Smooth muscle cell (in vitro differentiated cells): ENCODE measurements around the gene MAPRE2. TPM values are rescaled to one million over a fixed set of nuclear protein-coding genes. Genes with fewer than 3 reads are reported as not detected.

Experiments used
- DNase-seq: peaks from one replicate; lab custom pipeline; 2025; ENCODE audit not compliant: unreplicated experiment; lab: John Stamatoyannopoulos, UW
- H2AFZ ChIP-seq: fragments of 200-600 bp; sonication (generic); 2 replicates; pipeline ENCODE4 v1.6.0; 2016; ENCODE audit warnings: antibody characterized with exemption, low read depth, mild to moderate bottlenecking
- H3F3A ChIP-seq: fragments of 200-600 bp; sonication (generic); 2 replicates; pipeline ENCODE4 v1.6.0; 2017; ENCODE audit warnings: antibody characterized with exemption, low read depth
- H3K27ac ChIP-seq: fragments of 200-600 bp; sonication (generic); 2 replicates; pipeline ENCODE4 v1.5.1; 2016; ENCODE audit warnings: low read depth, mild to moderate bottlenecking
- H3K27me3 ChIP-seq: fragments of 200-600 bp; sonication (generic); 2 replicates; pipeline ENCODE4 v1.6.1; 2016; ENCODE audit warnings: low read depth, mild to moderate bottlenecking
- H3K36me3 ChIP-seq: fragments of 200-600 bp; sonication (generic); 2 replicates; pipeline ENCODE4 v1.5.1; 2016; ENCODE audit warnings: low read depth
- H3K4me1 ChIP-seq: fragments of 200-600 bp; sonication (generic); 2 replicates; pipeline ENCODE4 v1.5.1; 2016; ENCODE audit warnings: low read depth
- H3K4me2 ChIP-seq: fragments of 200-600 bp; sonication (generic); 2 replicates; pipeline ENCODE4 v1.6.0; 2016; ENCODE audit warnings: mild to moderate bottlenecking
- H3K4me3 ChIP-seq: fragments of 200-600 bp; sonication (generic); 2 replicates; pipeline ENCODE4 v1.5.1; 2016; ENCODE audit warnings: mild to moderate bottlenecking
- H3K79me2 ChIP-seq: fragments of 200-600 bp; sonication (generic); 2 replicates; pipeline ENCODE4 v1.6.0; 2016; ENCODE audit warnings: low read depth, mild to moderate bottlenecking
- H3K9ac ChIP-seq: fragments of 200-600 bp; sonication (generic); 2 replicates; pipeline ENCODE4 v1.6.0; 2016; ENCODE audit warnings: low read depth
- H3K9me3 ChIP-seq: fragments of 200-600 bp; sonication (generic); replicated peaks from 2 replicates; pipeline ENCODE4 v1.5.1; 2016; ENCODE audit warnings: low read depth
- H4K20me1 ChIP-seq: fragments of 200-600 bp; sonication (generic); 2 replicates; pipeline ENCODE4 v1.6.0; 2016; ENCODE audit warnings: low read depth
- CTCF ChIP-seq: fragments of 200-600 bp; sonication (generic); IDR thresholded peaks from 2 replicates; pipeline ENCODE4 v1.5.1; 2017; ENCODE audit warnings: borderline replicate concordance, mild to moderate bottlenecking, antibody characterized with exemption; ENCODE audit not compliant: insufficient read depth, poor library complexity, severe bottlenecking
- WGBS: methylation state at CpG from one replicate; pipeline ENCODE4 v1.1.7; 2016; ENCODE audit warnings: low lambda C conversion rate; 5-methylcytosine and 5-hydroxymethylcytosine counted together
- polyA plus RNA-seq: library from polyadenylated mRNA; unstranded; fragments of >200 nt; fragmentation: Nextera tagmentation; extraction: Ambion mirVana; gene quantifications from 2 replicates; pipeline ENCODE4 v1.2.1, GENCODE V29; 2016
- total RNA-seq: library from RNA; depleted of rRNA; stranded (reverse); fragments of >200 nt; gene quantifications from 2 replicates; pipeline ENCODE4 v1.2.3, GENCODE V29; 2014

Gene MAPRE2
- total and polyA plus RNA-seq, 2 experiments from 2014 or later, result 11.2 to 21.8 TPM

DNA sequence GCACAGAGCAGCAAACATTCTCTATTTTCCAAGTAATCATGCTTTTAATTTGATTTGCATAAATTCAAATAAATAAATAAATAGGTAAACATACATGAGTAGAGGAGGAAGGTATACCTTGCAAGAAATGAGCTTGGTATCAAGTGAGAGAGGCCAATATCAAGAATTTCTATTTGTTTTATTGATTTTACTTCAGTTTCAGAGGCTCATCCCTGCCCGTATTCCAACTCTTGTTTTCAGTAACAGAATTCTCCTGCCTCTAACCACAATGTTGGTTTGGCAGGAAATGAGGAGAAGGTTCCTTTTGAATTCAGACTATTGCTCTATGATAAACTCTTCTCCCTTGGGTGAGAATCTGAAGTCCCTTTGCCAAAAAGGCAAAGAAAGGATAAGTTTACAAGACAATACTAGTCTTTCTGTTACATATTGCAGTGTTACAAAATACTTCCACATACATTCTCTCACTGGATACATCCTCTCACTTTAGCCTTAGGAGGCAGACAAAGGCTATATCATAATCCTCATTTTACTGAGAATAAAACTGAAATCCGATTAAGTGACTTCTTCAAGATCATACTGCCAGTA, 131.3 kb downstream of the MAPRE2 start:
- H3K9me3 ChIP-seq, result no peaks in the 10 kb centered on the region
- WGBS, result 69% methylated on average over 2 of the region's 2 CpGs
- H3K27me3 ChIP-seq, result no peaks in the 10 kb centered on the region
- H3K4me2 ChIP-seq, result no peak overlapping the region
- H4K20me1 ChIP-seq, result no peaks in the 10 kb centered on the region
- H3K79me2 ChIP-seq, result no peaks in the 10 kb centered on the region
- no peaks in the 10 kb centered on the region for H3K4me1 ChIP-seq
- H2AFZ ChIP-seq, result no peak overlapping the region
- no peak overlapping the region for H3K27ac ChIP-seq
- no peak for DNase-seq
- no peak overlapping the region for H3K9ac ChIP-seq
- no peak overlapping the region for H3K4me3 ChIP-seq
- no peaks in the 10 kb centered on the region for H3K36me3 ChIP-seq
- TF ChIP-seq CTCF, result no peak
- H3F3A ChIP-seq, result no peaks in the 10 kb centered on the region

DNA sequence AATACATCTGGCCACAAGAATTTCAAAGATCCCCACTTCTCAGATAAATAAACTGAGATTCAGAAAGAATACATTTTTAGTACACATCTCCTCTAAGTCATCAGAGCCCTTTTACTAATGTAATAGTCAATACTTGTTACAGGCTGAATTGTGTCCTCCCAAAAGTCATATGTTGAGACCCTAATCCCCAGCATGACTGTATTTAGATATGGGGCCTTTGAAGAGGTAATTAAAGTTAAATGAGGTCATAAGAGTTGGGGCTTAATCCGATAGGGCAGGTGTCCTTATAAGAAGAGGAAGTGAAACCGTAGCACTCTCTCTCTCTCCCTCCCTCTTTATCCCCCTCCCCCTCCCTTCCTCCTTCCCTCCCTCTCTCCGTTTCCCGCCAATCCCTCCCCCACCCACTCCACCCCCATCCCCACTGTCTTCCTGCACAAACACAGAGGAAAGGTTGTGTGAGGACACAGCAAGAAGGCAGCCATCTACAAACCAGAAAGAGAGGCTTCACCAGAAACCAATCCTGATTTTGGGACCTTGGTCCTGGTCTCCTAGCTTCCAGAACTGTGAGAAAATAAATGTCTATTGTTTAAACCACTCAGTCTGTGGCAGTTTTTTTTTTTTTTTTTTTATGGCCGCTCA, 133.0 kb downstream of the MAPRE2 start:
- H3K9me3 ChIP-seq, result no peaks in the 10 kb centered on the region
- no peaks in the 10 kb centered on the region for H3K36me3 ChIP-seq
- H3K27me3 ChIP-seq, result no peaks in the 10 kb centered on the region
- H2AFZ ChIP-seq, result no peak overlapping the region
- H3F3A ChIP-seq, result no peaks in the 10 kb centered on the region
- no peaks in the 10 kb centered on the region for H3K79me2 ChIP-seq
- WGBS, result 75% methylated on average over 3 of the region's 5 CpGs
- H3K9ac ChIP-seq, result no peak overlapping the region
- no peak overlapping the region for H3K27ac ChIP-seq
- H3K4me1 ChIP-seq, result no peaks in the 10 kb centered on the region
- H4K20me1 ChIP-seq, result no peaks in the 10 kb centered on the region
- H3K4me2 ChIP-seq, result no peak overlapping the region
- TF ChIP-seq CTCF, result no peak
- no peak for DNase-seq
- H3K4me3 ChIP-seq, result no peak overlapping the region

GRCh38 chr18:35174745-35175144, 133.5 kb downstream of the MAPRE2 start:
- Histone ChIP-seq H2AFZ (no peak overlapping the region), H3K9me3 (no peaks in the 10 kb centered on the region), H3K27me3 (no peaks in the 10 kb centered on the region), H3K4me3 (no peak overlapping the region), H3K4me1 (no peaks in the 10 kb centered on the region), H3K27ac (no peak overlapping the region), H4K20me1 (no peaks in the 10 kb centered on the region), H3K4me2 (no peak overlapping the region), H3F3A (no peaks in the 10 kb centered on the region), H3K79me2 (no peaks in the 10 kb centered on the region), H3K9ac (no peak overlapping the region), H3K36me3 (no peaks in the 10 kb centered on the region)
- no peak for DNase-seq
- WGBS, result 100% methylated on average over 2 of the region's 2 CpGs
- no peak for TF ChIP-seq CTCF

- Histone ChIP-seq H3K4me3 (no peak overlapping the region), H2AFZ (no peak overlapping the region), H3K9me3 (no peaks in the 10 kb centered on the region), H3K4me1 (no peaks in the 10 kb centered on the region), H3K79me2 (no peaks in the 10 kb centered on the region), H3K4me2 (no peak overlapping the region), H3F3A (no peaks in the 10 kb centered on the region), H4K20me1 (no peaks in the 10 kb centered on the region), H3K36me3 (no peaks in the 10 kb centered on the region), H3K27ac (no peak overlapping the region), H3K27me3 (no peaks in the 10 kb centered on the region), H3K9ac (no peak overlapping the region)
- 92% methylated on average over 3 of the region's 3 CpGs for WGBS
- DNase-seq, result no peak
- TF ChIP-seq CTCF, result no peak
Observed at GRCh38 chr18:35176925-35177324, 135.7 kb downstream of the MAPRE2 start.
